ENCODE data around the gene ANKRD40CL.

The ANKRD40CL gene

DNA sequence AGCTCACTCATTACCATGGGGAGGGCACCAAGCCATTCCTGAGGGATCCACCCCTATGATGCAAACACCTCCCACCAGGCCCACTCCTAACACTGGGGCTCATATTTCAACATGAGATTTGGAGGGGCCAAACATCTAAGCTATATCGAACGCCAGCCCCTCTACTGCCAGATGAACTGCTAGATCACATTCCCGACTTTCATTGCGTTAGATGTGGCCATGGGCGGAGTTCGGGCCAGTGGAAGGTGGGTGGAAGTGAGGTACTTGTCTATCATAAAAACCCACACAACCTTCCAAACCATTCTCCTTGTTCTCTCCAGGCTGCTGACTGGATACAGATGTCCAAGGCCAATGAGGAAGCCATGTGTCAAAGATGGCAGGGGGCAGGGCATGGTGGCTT lies 27.0 kb upstream of the ANKRD40CL start:
- ChIA-PET POLR2A (no interaction called here), CTCF (interaction anchor here (5.6 to 10.5 kb wide), 2 partner anchors 11 to 48 kb away, joined by 22 to 81 read pairs; no protein-coding TSS in a partner anchor)
- TF ChIP-seq, protein P1, sequence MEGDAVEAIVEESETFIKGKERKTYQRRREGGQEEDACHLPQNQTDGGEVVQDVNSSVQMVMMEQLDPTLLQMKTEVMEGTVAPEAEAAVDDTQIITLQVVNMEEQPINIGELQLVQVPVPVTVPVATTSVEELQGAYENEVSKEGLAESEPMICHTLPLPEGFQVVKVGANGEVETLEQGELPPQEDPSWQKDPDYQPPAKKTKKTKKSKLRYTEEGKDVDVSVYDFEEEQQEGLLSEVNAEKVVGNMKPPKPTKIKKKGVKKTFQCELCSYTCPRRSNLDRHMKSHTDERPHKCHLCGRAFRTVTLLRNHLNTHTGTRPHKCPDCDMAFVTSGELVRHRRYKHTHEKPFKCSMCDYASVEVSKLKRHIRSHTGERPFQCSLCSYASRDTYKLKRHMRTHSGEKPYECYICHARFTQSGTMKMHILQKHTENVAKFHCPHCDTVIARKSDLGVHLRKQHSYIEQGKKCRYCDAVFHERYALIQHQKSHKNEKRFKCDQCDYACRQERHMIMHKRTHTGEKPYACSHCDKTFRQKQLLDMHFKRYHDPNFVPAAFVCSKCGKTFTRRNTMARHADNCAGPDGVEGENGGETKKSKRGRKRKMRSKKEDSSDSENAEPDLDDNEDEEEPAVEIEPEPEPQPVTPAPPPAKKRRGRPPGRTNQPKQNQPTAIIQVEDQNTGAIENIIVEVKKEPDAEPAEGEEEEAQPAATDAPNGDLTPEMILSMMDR (IDR thresholded peaks at IDR 0.05; ENCODE audit: insufficient read depth, low read length, missing control alignments), result no peak
- no peak for DNase-seq (ENCODE audit: low read depth, low spot score)
- H3K4me3 ChIP-seq (ENCODE audit: low read depth, low read length), result no peak overlapping the region

DNA sequence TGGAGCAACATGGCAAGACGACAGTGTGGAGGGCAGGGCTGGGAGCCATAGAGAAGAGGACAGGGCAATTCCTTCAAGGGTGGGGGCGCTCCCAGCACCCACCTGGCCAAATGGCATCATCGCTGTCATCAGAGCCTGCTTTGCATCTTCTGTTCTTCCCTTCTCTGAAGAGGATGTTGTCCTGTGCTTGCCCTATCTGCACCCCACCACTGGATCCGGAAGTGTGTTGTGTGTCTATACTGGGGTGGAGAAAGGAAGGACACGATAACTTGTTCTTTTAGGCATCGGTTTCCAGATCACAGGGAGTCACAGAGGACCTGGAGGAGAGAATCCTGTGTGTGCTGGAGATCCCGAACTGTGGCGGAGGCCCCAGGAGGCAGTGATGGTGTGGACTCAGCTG lies 25.7 kb upstream of the ANKRD40CL start:
- CTCF ChIA-PET, result interaction anchor here (2.9 kb wide), 1 partner anchor 10 kb away, joined by 22 read pairs; no protein-coding TSS in a partner anchor
- no peak overlapping the region for H3K4me3 ChIP-seq (ENCODE audit: low read depth, low read length)
- no peak for DNase-seq (ENCODE audit: low read depth, low spot score)
- TF ChIP-seq, protein P1 (IDR thresholded peaks at IDR 0.05; ENCODE audit: insufficient read depth, low read length, missing control alignments), result no peak
- POLR2A ChIA-PET, result no interaction called here

DNA sequence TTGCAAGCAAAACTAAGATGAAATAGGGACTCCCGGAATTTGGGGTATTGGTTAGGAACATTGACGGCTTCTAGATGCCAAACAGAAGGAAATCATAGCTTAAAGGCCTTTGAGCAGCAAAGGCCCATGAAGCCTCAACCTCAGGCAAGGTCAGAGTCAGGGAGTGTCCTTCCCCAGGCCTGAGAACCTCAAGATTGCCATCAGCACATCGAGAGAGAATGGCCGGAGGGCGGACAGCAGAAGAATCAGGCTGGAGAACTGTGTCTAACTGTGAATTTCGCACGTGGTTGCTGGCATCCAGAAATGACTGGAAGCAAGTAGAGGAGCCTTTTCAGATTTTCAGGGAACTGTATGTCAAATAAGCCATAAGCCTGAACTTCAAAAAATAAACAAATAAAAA lies 24.8 kb upstream of the ANKRD40CL start:
- DNase-seq (ENCODE audit: low read depth, low spot score), result no peak
- POLR2A ChIA-PET, result no interaction called here
- CTCF ChIA-PET, result interaction anchor here (2.2 to 2.9 kb wide), 4 partner anchors 9 to 164 kb away, joined by 7 to 22 read pairs (median 12); no protein-coding TSS in a partner anchor
- TF ChIP-seq, protein P1 (IDR thresholded peaks at IDR 0.05; ENCODE audit: insufficient read depth, low read length, missing control alignments), result no peak
- H3K4me3 ChIP-seq (ENCODE audit: low read depth, low read length), result no peak overlapping the region

DNA sequence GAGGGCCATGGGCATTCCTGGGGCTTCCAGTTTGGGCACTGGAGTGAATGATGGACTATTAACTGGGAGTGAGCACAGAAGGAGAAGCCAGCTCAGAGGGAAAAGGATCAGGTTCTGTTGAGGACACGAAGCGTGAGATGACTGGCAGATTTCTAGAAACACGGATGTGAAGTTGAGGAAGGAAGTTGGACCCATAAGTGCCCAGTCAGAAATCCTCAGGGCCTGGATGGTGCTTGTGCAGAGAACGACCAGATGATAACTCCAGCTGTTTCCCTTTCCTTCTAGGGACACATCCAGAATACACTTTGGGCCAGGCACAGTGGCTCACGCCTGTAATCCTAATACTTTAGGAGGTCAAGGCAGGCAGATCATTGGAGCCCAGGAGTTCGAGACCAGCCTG lies 23.3 kb upstream of the ANKRD40CL start:
- no peak overlapping the region for H3K4me3 ChIP-seq (ENCODE audit: low read depth, low read length)
- ChIA-PET POLR2A (no interaction called here), CTCF (interaction anchor here (1.0 to 2.9 kb wide), 6 partner anchors 7 to 166 kb away, joined by 3 to 22 read pairs (median 7); no protein-coding TSS in a partner anchor)
- DNase-seq (ENCODE audit: low read depth, low spot score), result no peak
- TF ChIP-seq, protein P1 (IDR thresholded peaks at IDR 0.05; ENCODE audit: insufficient read depth, low read length, missing control alignments), result no peak

DNA sequence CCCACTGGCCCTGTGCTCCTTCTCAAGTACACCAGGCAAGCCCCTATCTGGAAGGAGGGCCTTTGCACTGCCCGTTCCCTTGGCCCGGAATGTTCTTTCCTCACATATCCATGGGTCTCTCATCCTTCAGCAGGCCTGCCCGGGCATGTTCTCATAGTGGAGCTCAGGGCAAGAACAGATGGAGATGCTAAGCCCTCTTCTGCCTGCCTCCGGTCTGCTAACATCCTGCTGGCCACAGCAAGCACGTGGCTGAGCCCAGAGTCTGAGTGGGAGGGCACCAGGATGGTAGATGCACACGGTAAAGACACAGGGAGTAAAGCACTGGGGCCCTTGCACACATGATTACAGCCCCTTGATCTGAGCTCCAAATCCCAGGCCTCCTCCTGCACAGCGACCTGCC lies 19.8 kb upstream of the ANKRD40CL start:
- no peak for DNase-seq (ENCODE audit: low read depth, low spot score)
- ChIA-PET CTCF (interaction anchor here (0.7 to 10.7 kb wide), 13 partner anchors 9 to 236 kb away, joined by 3 to 516 read pairs (median 5); partner anchors contain the start of genes ANKRD40CL and WFIKKN2), POLR2A (no interaction called here)
- TF ChIP-seq, protein P1 (IDR thresholded peaks at IDR 0.05; ENCODE audit: insufficient read depth, low read length, missing control alignments), result no peak
- no peak overlapping the region for H3K4me3 ChIP-seq (ENCODE audit: low read depth, low read length)

DNA sequence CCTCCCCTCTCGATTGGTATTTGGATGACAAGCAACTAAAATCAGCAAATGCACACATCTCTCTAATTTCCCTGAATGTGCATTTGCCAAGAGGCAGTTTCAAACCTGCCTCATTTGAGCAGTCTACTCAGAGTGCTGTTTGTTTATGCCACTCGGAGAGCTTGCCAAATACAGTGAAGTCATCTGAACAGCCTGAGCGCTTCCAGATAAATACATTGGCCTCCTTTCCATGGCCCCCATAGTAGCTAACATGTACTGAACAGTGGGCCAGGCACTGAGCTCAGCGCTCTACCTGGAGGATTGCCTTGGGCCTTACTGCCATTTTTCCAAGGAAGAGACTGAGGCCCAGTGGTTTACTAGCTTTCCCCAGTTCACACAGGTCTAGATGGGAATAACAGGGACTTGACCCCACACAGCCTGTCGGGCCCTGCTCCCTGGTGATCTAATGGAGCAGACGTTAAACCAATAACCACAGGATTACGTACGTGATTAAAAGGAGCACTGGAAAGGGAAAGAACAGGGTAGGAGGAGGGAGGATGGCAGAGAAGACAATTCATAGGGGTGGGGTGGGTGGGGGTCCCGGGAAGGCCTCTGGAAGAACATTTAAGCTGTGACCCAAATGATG lies 18.7 kb upstream of the ANKRD40CL start:
- no peak overlapping the region for H3K4me3 ChIP-seq (ENCODE audit: low read depth, low read length)
- TF ChIP-seq, protein P1 (IDR thresholded peaks at IDR 0.05; ENCODE audit: insufficient read depth, low read length, missing control alignments), result no peak
- ChIA-PET CTCF (interaction anchor here (1.0 to 10.7 kb wide), 12 partner anchors 10 to 169 kb away, joined by 3 to 516 read pairs (median 6); partner anchors contain the start of genes ANKRD40CL and WFIKKN2), POLR2A (no interaction called here)
- no peak for DNase-seq (ENCODE audit: low read depth, low spot score)

All from AG04449 (cell line).